Measurements from ENCODE around the gene CORIN. TPM values are rescaled to one million over a fixed set of nuclear protein-coding genes. Genes with fewer than 3 reads are reported as not detected.

The CORIN gene
- total and polyA plus RNA-seq, 2 of the 4 experiments (the other 2 are of a cell fraction): 20.3 to 24.7 TPM

DNA sequence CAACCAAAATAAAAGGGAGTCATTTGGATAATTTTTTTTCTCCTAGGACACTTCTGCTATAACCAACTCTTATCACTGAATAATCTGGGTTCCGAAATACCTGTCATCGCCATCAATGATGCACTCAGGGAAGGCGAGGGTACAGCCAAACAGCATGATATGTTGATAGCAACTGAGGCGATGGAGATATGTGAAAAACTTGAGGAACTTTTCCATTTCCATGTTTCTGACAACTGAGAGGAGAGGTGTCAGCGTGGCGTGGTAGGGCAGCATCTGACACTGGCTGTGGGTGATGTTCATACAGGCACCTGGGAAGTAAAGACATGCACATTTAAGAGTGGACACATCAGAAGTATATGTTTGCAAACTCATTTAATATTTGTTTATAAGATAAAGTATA is 74.6 kb downstream of the CORIN start:
- no peak overlapping the region for H3K23ac ChIP-seq (ENCODE audit: low read depth, low read length)
- no peaks in the 10 kb centered on the region for H4K20me1 ChIP-seq (ENCODE audit: insufficient read depth, low read length)
- no peak for DNase-seq
- dilution Hi-C loops (cut with HindIII; ENCODE audit: low sequenced_read_pairs, unreplicated experiment) (no loop called here), intact Hi-C loops (cut with micrococcal nuclease) (no loop called here), in situ Hi-C loops (cut with MboI; ENCODE audit: low sequenced_read_pairs) (no loop called here)
- POLR2A ChIA-PET (ENCODE audit: unreplicated experiment): no interaction called here
- no peak overlapping the region for H3K4me3 ChIP-seq (ENCODE audit: insufficient read depth, low read depth, low read length)
- H3K56ac ChIP-seq (ENCODE audit: extremely low read depth, insufficient read depth, low read length): no peak overlapping the region
- H2AK5ac ChIP-seq (ENCODE audit: low read depth, low read length): no peak overlapping the region
- no peak for ATAC-seq (ENCODE audit: low read depth)
- H4K8ac ChIP-seq (ENCODE audit: low read depth in 2 of 2, low read length in 2 of 2): no peak overlapping the region
- H3K9me3 ChIP-seq (ENCODE audit: control insufficient read depth, insufficient read depth, low read length): no peaks in the 10 kb centered on the region
- TF ChIP-seq, protein P1, sequence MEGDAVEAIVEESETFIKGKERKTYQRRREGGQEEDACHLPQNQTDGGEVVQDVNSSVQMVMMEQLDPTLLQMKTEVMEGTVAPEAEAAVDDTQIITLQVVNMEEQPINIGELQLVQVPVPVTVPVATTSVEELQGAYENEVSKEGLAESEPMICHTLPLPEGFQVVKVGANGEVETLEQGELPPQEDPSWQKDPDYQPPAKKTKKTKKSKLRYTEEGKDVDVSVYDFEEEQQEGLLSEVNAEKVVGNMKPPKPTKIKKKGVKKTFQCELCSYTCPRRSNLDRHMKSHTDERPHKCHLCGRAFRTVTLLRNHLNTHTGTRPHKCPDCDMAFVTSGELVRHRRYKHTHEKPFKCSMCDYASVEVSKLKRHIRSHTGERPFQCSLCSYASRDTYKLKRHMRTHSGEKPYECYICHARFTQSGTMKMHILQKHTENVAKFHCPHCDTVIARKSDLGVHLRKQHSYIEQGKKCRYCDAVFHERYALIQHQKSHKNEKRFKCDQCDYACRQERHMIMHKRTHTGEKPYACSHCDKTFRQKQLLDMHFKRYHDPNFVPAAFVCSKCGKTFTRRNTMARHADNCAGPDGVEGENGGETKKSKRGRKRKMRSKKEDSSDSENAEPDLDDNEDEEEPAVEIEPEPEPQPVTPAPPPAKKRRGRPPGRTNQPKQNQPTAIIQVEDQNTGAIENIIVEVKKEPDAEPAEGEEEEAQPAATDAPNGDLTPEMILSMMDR (conservative IDR thresholded peaks at IDR 0.05; ENCODE audit: low read depth, low read length): no peak
- TF ChIP-seq MAFK (IDR thresholded peaks at IDR 0.05; ENCODE audit: low read depth, low read length) (no peak), RFX5 (IDR thresholded peaks at IDR 0.05; ENCODE audit: low read depth, low read length) (no peak), MAZ (IDR thresholded peaks at IDR 0.05; ENCODE audit: borderline replicate concordance, low read depth, low read length) (no peak), CEBPB (IDR thresholded peaks at IDR 0.05; ENCODE audit: low read depth, low read length) (no peak)
- TF ChIP-seq, protein P2, sequence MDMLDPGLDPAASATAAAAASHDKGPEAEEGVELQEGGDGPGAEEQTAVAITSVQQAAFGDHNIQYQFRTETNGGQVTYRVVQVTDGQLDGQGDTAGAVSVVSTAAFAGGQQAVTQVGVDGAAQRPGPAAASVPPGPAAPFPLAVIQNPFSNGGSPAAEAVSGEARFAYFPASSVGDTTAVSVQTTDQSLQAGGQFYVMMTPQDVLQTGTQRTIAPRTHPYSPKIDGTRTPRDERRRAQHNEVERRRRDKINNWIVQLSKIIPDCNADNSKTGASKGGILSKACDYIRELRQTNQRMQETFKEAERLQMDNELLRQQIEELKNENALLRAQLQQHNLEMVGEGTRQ (IDR thresholded peaks at IDR 0.05; ENCODE audit: low read depth, low read length): no peak
- no peaks in the 10 kb centered on the region for H3K79me1 ChIP-seq (ENCODE audit: low read depth in 1 of 2, low read length in 2 of 2)
- H4K5ac ChIP-seq (ENCODE audit: low read depth, low read length): no peak overlapping the region
- no peak overlapping the region for H2BK20ac ChIP-seq (ENCODE audit: low read depth, low read length)
- no peak overlapping the region for H3K27ac ChIP-seq (ENCODE audit: insufficient read depth, low read length)
- no TSS peak for BruUV-seq (replicated peaks)
- no peak overlapping the region for H3K9ac ChIP-seq (ENCODE audit: low read depth, low read length)
- CTCF ChIA-PET: no interaction called here
- no peak overlapping the region for H2BK120ac ChIP-seq (ENCODE audit: low read depth, low read length)
- no peak overlapping the region for H4K91ac ChIP-seq (ENCODE audit: insufficient read depth, low read depth, low read length)
- H2AFZ ChIP-seq (replicated peaks; ENCODE audit: low read length, poor library complexity): no peak overlapping the region
- no peak overlapping the region for H2BK15ac ChIP-seq (ENCODE audit: low read depth, low read length)
- no peaks in the 10 kb centered on the region for H3K9me1 ChIP-seq (ENCODE audit: insufficient read depth, low read length)
- no peaks in the 10 kb centered on the region for H3K36me3 ChIP-seq (ENCODE audit: control insufficient read depth, insufficient read depth, low read length)
- WGBS, 2 experiments (ENCODE audit: extremely low coverage in 2 of 2, insufficient read length in 1 of 2): no CpG with 5 or more reads among the region's 6 CpGs
- no peaks in the 10 kb centered on the region for H3K4me1 ChIP-seq (ENCODE audit: control insufficient read depth, insufficient read depth, low read length)
- no peak overlapping the region for H2BK5ac ChIP-seq (ENCODE audit: low read depth, low read length, poor library complexity, severe bottlenecking)
- no peak overlapping the region for H3K14ac ChIP-seq (replicated peaks; ENCODE audit: low read depth, low read length)
- H3K4me2 ChIP-seq (ENCODE audit: low read depth, low read length): no peak overlapping the region
- no peak overlapping the region for H2AK9ac ChIP-seq (replicated peaks; ENCODE audit: low read depth, low read length, poor library complexity)
- H3K27me3 ChIP-seq (ENCODE audit: control insufficient read depth, insufficient read depth, low read length): peaks cover 1% of the 10 kb centered on the region; the same call in 1 of the 2 replicates
- H3K18ac ChIP-seq (ENCODE audit: low read depth, low read length): no peak overlapping the region
- no peak overlapping the region for H3K4ac ChIP-seq (ENCODE audit: low read depth, low read length)
